Fibroblast of mammary gland (primary cell): ENCODE data around the gene SETBP1.

ENCODE experiments used
- DNase-seq: peaks from one replicate; pipeline ENCODE4 v3.0.0-alpha.2; 2010; ENCODE audit warnings: low read depth
- H3K4me3 ChIP-seq: 2 replicates; pipeline ENCODE4 v1.5.1; 2011; ENCODE audit warnings: low read depth, mild to moderate bottlenecking, low read length, moderate library complexity; ENCODE audit not compliant: control insufficient read depth
- TF ChIP-seq, protein P1 (sequence below): conservative IDR thresholded peaks from 2 replicates; pipeline ENCODE4 v1.5.1; 2011; ENCODE audit warnings: low read depth, low read length, inconsistent platforms; ENCODE audit not compliant: control insufficient read depth, insufficient read depth

The SETBP1 gene

DNA sequence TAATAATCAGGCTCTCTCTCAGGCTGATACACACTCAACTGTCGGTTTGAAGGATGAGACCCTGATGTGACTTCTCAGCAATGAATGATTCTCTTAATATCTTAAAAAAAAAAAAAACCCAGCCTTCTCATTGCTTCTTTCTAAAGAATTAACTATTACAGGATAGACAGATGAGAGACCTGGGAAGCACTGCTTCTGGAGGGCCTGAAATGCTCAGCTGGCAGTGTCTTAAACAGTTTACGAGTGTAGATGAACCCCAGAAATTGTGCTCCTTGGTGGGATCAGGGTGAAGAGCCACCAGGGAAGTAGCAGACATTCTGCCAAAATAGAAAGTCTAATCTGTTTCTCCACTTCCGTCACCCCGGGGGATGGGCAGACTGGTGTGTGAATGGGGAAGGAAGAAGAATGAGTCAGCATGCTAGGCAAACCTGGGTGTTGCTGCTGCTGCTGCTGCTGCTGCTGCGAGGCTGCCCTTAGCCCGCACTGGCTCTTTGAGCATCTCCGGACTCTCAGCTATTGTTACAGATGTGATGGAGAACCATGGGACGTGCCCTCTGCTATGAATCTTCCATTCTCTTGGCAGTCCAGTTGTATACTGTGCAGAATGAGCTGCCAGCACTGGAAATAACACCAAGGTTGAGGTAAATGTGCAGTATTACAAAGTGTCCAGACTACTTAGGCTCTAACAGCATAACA lies 158.4 kb downstream of the SETBP1 start:
- H3K4me3 ChIP-seq: no peak overlapping the region
- DNase-seq: peak; percentile 61
- TF ChIP-seq, protein P1, sequence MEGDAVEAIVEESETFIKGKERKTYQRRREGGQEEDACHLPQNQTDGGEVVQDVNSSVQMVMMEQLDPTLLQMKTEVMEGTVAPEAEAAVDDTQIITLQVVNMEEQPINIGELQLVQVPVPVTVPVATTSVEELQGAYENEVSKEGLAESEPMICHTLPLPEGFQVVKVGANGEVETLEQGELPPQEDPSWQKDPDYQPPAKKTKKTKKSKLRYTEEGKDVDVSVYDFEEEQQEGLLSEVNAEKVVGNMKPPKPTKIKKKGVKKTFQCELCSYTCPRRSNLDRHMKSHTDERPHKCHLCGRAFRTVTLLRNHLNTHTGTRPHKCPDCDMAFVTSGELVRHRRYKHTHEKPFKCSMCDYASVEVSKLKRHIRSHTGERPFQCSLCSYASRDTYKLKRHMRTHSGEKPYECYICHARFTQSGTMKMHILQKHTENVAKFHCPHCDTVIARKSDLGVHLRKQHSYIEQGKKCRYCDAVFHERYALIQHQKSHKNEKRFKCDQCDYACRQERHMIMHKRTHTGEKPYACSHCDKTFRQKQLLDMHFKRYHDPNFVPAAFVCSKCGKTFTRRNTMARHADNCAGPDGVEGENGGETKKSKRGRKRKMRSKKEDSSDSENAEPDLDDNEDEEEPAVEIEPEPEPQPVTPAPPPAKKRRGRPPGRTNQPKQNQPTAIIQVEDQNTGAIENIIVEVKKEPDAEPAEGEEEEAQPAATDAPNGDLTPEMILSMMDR: no peak

DNA sequence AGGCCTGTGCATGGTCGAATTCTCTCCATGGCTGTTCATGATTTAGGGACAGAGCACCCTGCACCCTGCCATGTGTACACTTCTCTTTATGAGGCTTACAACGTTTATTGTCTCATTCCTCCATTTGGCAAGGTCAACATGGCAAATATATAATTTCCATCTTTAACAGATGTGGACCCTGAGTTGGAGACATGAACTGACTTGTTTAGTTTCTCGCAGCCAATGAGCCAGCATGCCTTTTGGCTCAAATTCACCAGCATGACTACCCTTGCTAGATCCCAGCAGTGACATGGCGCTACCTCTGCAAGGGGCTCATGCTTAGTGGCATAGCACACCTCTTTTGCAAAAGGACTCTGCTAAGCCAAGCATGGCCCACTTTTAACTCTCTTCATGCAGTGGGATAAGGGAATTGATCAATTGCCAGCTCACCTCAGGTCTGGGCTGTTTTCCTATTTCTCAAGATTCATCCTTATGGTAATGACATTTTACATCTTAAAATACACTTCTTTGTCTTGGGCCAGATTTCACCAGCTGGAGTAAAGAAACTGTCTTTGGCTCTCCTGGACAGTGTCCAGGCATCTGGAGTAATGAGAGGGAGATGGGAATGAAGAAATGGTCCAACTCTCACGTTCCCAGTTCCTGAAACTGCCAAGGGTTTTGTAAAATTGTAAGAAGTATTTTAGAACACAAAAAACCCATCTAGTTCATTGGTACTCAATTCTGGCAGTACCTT lies 159.5 kb downstream of the SETBP1 start:
- DNase-seq: peak; percentile 53
- no peak overlapping the region for H3K4me3 ChIP-seq
- TF ChIP-seq, protein P1: no peak

DNA sequence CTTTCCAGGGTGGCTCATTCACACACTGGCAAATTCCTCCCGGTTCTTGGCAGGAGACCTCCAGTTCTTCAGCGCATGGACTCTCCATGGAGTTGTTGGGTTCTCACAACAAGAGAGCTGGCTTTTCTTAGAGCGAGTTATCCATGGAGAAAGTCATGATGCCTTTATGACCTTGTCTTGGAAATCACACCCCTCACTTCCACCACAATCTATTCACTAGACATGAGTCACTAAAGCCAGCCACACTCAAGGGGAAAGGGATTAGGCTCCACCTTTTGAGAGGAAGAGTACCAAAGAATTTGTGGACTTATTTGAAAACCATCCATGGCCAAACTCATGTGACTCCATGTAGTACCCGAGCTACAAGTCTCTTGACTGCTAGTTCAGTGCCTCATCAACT lies 160.5 kb downstream of the SETBP1 start:
- TF ChIP-seq, protein P1: no peak

DNA sequence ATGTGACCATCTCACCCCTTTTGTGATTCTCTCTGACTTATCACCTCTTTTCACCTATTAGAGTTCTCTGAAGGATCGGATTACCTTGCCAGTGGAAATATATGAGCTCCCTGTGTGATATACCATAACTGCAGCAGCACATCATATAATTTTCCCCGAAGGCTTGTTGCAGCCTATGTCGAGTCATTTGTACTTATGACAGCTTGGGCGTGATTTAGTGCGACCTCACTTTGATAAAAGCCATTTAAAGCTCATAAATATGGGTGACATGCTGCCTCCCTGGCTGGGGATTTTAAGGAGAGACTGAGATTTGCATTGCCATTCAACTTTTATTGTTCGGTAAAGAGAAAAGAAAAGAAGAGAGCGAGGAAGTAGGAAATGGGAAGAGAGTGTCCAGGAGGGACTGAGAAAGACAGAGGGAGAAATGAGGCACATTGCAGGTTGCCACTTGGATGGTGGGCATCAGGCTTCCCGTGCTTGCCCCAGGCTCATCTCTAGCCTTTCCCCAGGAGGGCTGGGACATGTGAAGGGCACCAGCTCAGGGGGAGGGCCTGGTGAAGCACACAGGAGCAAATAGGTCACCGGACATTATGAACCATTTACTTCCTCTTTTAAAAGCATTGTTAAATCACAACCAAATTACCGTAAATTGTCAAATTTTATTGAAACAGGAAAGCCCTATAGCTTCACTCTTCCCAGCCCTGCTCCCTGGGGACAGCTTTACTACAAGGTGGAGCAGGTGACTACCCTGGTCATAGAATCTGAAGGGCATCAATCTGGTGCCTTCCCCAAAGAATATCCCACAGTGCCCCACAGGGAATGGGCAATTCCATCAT lies 161.3 kb downstream of the SETBP1 start:
- TF ChIP-seq, protein P1: no peak
- no peak overlapping the region for H3K4me3 ChIP-seq
- DNase-seq: no peak

More for the DNA sequence above, 160.5 kb downstream of the SETBP1 start:
- no peak overlapping the region for H3K4me3 ChIP-seq
- peak; percentile 37 for DNase-seq

DNA sequence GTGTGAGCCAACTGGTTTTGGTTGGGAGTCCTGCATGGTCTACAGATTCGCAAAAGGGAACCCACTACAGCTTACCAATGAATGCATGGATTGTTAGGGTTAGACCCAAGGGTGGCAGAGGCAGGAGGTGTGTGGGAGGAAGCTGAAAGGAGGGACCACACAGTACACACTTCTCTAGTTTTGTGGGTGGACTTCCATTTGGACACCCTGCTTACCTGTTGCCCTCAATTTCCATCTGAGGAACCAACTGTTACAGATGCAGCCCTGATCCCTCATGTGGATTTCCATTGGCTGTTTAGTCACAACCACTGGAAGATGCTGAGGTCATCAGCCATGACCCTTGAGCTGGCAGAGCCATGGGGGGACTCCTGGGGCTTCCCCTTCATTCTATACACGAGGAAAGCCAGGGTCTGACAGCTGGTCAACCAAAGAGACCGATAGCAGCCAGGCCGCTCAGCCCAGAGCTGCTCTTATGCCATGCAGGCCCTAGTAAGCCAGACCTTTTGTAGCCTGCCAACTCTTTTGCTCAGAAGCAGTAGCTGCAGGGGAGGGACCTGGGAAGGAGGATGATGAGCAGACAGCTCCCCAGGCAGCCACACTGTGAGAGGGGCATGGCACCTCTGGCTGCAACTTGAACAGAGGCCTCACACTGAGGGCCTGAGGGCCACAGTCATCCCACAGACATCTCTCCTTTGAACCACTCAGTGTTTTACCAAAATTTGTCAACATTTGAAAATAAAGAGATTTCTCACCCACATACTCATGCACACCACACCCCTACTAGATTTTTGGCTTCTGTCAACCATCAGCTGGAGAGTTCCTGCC lies 162.1 kb downstream of the SETBP1 start:
- DNase-seq: no peak
- TF ChIP-seq, protein P1: no peak
- no peak overlapping the region for H3K4me3 ChIP-seq

DNA sequence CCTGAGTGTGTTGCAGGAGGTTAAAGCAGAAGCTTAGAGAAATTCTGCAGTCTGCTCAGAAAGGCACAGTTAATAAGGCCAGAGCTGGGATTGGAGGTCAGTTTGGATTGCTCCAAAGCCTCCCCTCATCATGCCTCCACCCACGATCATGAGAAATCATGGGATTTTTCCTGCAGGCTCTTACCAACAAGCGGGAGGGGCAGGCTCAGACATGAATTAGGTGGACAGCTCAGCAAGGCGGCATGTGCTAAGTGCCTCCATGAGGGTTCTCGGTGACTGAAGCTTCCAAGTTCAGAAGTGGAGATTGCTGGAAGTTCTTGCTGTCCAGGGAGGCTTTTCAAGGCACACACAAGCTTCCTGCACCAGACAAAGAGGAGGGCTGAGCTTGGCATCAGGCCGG lies 163.8 kb downstream of the SETBP1 start:
- TF ChIP-seq, protein P1: no peak
- H3K4me3 ChIP-seq: no peak overlapping the region
- DNase-seq: no peak
